Measurements from ENCODE around the gene DGKQ.
A peak's percentile ranks its signal among the peaks of the same experiment; 100 is the strongest.
"Not testable (repeated sequence)": the region's sequence is repeated elsewhere in the genome, so short reads cannot be mapped to it uniquely, and the experiment has no call there.

The DGKQ gene

GRCh38 chr4:947491-947971, 25.8 kb downstream of the DGKQ start:
- no peak for DNase-seq

DNA sequence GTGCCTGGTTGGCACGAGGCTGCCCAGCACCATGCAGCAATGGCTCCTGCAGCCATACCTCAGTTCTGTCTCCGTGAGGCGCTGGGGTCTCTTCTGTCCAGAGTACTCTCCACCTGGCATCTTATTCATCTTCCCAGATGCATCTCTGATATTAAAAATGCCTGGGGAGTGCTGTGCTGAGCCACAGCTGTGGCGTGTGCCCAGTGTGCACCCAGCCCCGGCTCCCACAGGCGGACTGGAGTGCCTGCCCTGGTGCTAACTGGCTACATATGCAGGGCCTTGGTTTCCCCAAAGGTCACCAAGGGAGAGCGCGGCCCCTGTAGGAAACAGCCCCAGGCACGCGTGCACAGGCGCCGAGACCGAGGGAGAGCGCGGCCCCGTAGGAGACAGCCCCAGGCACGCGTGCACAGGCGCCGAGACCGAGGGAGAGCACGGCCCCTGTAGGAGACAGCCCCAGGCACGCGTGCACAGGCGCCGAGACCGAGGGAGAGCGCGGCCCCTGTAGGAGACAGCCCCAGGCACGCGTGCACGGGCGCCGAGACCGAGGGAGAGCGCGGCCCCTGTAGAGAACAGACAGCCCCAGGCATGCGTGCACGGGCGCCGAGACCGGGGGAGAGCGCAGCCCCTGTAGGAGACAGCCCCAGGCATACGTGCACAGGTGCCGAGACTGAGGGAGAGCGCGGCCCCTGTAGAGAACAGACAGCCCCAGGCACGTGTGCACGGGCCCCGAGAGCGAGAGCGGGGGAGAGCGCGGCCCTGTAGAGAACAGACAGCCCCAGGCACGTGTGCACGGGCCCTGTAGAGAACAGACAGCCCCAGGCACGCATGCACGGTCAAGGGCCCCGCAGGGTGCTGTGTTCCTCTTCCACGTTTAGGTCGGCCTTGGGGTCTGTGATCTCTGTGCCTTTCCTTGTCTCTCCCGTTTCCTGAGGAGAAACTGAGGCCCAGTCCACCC, 26.6 kb downstream of the DGKQ start:
- DNase-seq: no peak

DNA sequence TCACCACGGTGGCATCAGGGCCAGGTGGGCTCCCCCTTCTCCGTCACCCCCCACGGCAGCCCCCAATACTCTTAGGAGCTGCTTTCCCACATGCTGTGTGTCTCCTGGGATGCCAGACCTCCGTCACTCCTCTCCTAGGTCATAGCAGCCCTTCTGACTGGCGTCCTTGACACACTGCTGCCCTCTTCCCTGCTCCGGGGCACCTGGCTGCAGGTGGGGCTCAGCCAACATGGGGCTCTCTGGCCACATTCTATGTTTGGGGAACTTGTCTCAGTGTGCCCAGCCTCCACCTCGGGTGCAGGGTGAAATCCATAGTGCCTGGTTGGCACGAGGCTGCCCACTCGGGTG, 27.3 kb downstream of the DGKQ start:
- no peak for DNase-seq

GRCh38 chr4:945274-946102, 27.9 kb downstream of the DGKQ start:
- no peak for DNase-seq

GRCh38 chr4:939508-939907, 33.9 kb downstream of the DGKQ start:
- not testable (repeated sequence) for DNase-seq

GRCh38 chr4:932713-933070, 40.7 kb downstream of the DGKQ start:
- DNase-seq: peak in 1 of 4 experiments; percentile 37

GRCh38 chr4:931960-932712, 41.2 kb downstream of the DGKQ start, which contains the start of the genes GAK and TMEM175:
TSS of gene GAK (minus strand) at chr4:932316. CDS start at chr4:932187, 129 bp downstream.
TSS of gene TMEM175 (plus strand) at chr4:932460. CDS start at chr4:947740, 15,280 bp downstream.
- DNase-seq: peak; percentile 90 to 96 (median 92)

DNA sequence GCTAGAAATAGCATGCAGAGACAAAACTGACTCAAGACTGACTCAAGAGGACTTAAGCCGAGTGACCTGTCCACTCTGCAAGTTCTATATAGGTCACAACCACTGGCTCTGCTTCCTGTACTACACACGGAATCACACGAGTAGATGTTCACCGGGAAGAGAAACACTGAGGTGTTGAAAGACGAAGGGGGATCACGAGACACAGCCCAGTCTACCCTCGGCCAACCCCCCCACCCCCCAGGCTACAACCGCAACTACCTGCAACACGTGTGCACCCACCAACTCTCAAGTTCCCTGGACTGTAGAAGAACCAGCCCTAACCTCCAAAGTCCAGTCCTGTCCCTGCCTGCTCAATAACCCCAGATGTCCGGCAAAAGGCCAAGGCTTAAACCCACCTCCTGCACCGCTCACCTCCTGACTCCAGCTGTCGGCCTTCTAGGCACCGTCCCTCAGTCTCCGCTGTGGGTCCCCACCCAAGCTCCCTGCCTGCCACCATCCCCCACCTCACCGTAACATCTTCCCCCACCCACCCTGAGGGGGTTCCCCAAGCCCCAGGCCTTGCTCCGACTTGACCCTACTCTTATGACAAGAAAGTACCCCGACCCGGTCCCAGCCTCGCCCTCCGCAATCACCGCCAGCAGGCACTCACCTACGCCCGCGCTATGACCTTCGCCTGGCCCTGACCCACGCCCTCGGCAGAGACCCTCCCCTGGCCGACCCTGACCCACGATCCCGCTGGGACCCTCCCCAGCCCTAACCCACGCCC, 42.0 kb downstream of the DGKQ start:
- no peak for DNase-seq

DNA sequence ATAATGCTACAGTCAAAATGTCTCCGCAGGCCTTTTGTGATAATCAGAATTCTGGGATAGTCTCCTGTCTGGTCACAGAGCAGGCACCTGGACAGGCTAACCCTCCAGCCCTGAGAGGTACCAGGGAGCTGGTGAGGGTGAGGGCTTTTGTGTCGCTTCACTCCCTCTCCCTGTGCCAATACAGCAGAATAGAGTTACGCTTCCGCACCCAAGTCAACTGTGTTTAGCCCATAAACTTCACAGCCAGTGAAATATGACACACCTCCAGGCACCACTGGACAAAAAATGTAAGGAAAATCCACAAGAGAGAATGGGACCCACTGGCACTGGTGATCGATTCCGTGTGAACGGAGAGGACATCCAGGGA, 42.6 kb downstream of the DGKQ start:
- no peak for DNase-seq

DNA sequence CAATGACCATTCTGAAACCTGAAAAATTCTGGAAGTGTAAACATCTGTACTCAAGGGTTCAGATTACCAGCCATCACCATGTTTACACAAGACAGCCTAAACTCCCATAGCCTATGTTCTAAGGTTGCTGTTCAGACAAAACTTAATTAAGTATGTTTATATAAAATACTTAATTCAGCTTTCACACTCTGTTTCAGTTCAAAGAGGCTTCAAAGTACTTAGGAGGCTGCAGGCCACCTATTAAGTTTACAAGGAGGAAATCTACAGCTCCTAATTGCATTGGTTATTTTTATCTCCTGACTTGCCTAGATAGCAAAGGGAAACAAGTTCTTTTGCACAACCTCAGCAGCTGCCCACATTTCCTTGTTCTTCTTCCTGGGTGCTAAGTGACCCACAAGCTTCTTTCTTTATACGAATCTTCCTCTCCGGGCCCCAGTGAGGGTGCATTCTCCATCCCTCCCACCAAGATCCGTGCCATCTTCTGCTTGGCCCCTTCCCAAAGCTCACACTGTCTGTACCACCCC, 43.3 kb downstream of the DGKQ start:
- no peak for DNase-seq

GRCh38 chr4:929096-929765, 44.1 kb downstream of the DGKQ start:
- no peak for DNase-seq

GRCh38 chr4:927566-927965, 45.8 kb downstream of the DGKQ start:
- DNase-seq: not testable (repeated sequence)

GRCh38 chr4:926538-926937, 46.8 kb downstream of the DGKQ start:
- DNase-seq: no peak

GRCh38 chr4:925771-926500, 47.4 kb downstream of the DGKQ start:
- no peak for DNase-seq

DNA sequence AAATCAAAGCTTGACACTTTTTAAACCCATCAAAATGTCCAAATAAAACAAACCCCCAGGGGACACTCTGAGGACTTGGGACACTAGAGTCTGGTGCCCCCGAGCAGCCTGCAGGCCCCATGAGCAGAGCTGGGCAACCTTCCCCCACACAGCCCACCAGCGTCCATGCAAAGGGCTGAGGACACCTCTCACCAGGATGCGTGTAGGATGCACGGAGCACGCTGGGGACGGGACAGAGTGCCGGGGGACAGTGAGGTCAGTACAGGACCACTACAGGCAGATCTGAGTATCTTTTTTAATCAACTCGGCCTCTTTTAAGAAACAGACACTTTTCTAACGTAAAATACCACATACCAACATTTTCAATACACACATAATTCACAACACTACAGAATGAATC, 48.2 kb downstream of the DGKQ start:
- no peak for DNase-seq

- no peak for DNase-seq
These were observed 49.0 kb downstream of the DGKQ start for GRCh38 chr4:924107-925096.

DNA sequence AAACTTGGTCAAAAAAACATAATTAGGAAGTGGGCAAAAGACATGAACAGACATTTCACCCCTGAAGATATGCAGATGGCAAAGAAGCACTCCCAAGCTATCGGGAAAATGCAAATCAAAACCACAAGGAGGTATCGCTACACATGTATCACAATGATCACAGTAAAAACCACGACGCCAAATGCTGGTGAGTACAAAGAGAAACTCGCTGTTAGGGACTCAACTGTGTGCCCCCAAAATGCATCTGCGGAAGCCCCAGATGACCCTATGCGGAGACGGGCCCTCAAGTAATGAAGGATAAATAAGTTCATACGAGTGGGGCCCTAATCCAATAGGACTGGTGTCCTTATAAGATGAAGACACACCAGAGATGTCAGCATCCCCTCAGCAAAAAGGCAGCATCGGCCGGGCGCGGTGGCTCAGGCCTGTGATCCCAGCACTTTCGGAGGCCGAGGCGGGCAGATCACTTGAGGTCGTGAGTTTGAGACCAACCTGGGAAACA, 51.5 kb downstream of the DGKQ start:
- DNase-seq: no peak

GRCh38 chr4:919004-919680, 54.2 kb downstream of the DGKQ start:
- not testable (repeated sequence) for DNase-seq

Data from activated naive CD4-positive, alpha-beta T cell (primary cell).